ENCODE data around the gene ADGRD2. TPM values are rescaled to one million over a fixed set of nuclear protein-coding genes. Genes with fewer than 3 reads are reported as not detected.
A peak's percentile ranks its signal among the peaks of the same experiment; 100 is the strongest.

ADGRD2 gene
- total and polyA plus RNA-seq, 7 donors, result not detected

- TF ChIP-seq POLR2A (IDR thresholded peaks at IDR 0.05), result no peak
- no peak for TF ChIP-seq POLR2AphosphoS5 (IDR thresholded peaks at IDR 0.05)
- no peak for TF ChIP-seq CTCF (IDR thresholded peaks at IDR 0.05)
- TF ChIP-seq EP300 (IDR thresholded peaks at IDR 0.05), result no peak
- Histone ChIP-seq H3K27me3 (peaks cover 14 to 28% (median 21%) of the 10 kb centered on the region in 3 donors), H3K4me3 (no peak overlapping the region), H3K9me3 (no peaks in the 10 kb centered on the region), H3K4me1 (peaks cover 0 to 8% (median 2%) of the 10 kb centered on the region in 4 donors), H3K27ac (no peak overlapping the region), H3K36me3 (no peaks in the 10 kb centered on the region)
- peak; percentile 55 for DNase-seq
- intact Hi-C loops (cut with DNase I), result no loop called here
- WGBS, 2 donors, result 83% methylated on average over 18 of the region's 18 CpGs
Observed at GRCh38 chr9:124457079-124457886, 7.0 kb downstream of the ADGRD2 start.

GRCh38 chr9:124457887-124458431 is 7.7 kb downstream of the ADGRD2 start:
- Histone ChIP-seq H3K36me3 (no peaks in the 10 kb centered on the region), H3K27ac (no peak overlapping the region), H3K27me3 (peaks cover 7 to 21% (median 15%) of the 10 kb centered on the region in 3 donors), H3K4me1 (peaks cover 0 to 7% (median 2%) of the 10 kb centered on the region in 4 donors), H3K4me3 (no peak overlapping the region), H3K9me3 (no peaks in the 10 kb centered on the region)
- intact Hi-C loops (cut with DNase I), result no loop called here
- DNase-seq, result peak; percentile 46
- TF ChIP-seq EP300 (IDR thresholded peaks at IDR 0.05) (no peak), CTCF (IDR thresholded peaks at IDR 0.05) (no peak), POLR2A (IDR thresholded peaks at IDR 0.05) (no peak), POLR2AphosphoS5 (IDR thresholded peaks at IDR 0.05) (no peak)
- WGBS, 2 donors, result 80 to 83% methylated on average over 8 of the region's 8 CpGs

GRCh38 chr9:124458441-124458840 is 8.2 kb downstream of the ADGRD2 start:
- TF ChIP-seq POLR2AphosphoS5 (IDR thresholded peaks at IDR 0.05) (no peak), EP300 (IDR thresholded peaks at IDR 0.05) (no peak), POLR2A (IDR thresholded peaks at IDR 0.05) (no peak), CTCF (IDR thresholded peaks at IDR 0.05) (no peak)
- H3K36me3 ChIP-seq, result no peaks in the 10 kb centered on the region
- H3K9me3 ChIP-seq, result no peaks in the 10 kb centered on the region
- intact Hi-C loops (cut with DNase I), result no loop called here
- H3K4me3 ChIP-seq, result no peak overlapping the region
- no peak overlapping the region for H3K27ac ChIP-seq
- peaks cover 2 to 17% (median 10%) of the 10 kb centered on the region in 3 donors for H3K27me3 ChIP-seq
- DNase-seq, result peak; percentile 37
- H3K4me1 ChIP-seq, result peaks cover 0 to 2% (median 0%) of the 10 kb centered on the region in 4 donors
- 86 to 89% methylated on average over 9 of the region's 9 CpGs for WGBS, 2 donors

- no peaks in the 10 kb centered on the region for H3K4me1 ChIP-seq
- no peak overlapping the region for H3K27ac ChIP-seq
- no peaks in the 10 kb centered on the region for H3K36me3 ChIP-seq
- no peak for DNase-seq
- TF ChIP-seq POLR2A (IDR thresholded peaks at IDR 0.05), result no peak
- TF ChIP-seq CTCF (IDR thresholded peaks at IDR 0.05), result no peak
- no peak for TF ChIP-seq EP300 (IDR thresholded peaks at IDR 0.05)
- no peak for TF ChIP-seq POLR2AphosphoS5 (IDR thresholded peaks at IDR 0.05)
- H3K4me3 ChIP-seq, result no peak overlapping the region
- no peaks in the 10 kb centered on the region for H3K9me3 ChIP-seq
- intact Hi-C loops (cut with DNase I), result no loop called here
- WGBS, 2 donors, result 85 to 88% methylated on average over 1 of the region's 1 CpG
- H3K27me3 ChIP-seq, result peaks cover 0 to 8% (median 0%) of the 10 kb centered on the region in 3 donors
Observed at GRCh38 chr9:124462739-124463138, 12.5 kb downstream of the ADGRD2 start.
